HUES64 (cell line): ENCODE results near the gene TRIM69.

ENCODE experiments used
- H3K27ac ChIP-seq: 2 replicates; pipeline ENCODE4 v1.7.0; 2013; ENCODE audit warnings: low read depth, low read length, inconsistent platforms
- H3K27me3 ChIP-seq: 2 replicates; pipeline ENCODE4 v1.6.1; 2013; ENCODE audit warnings: mild to moderate bottlenecking, low read length; ENCODE audit not compliant: insufficient read depth
- H3K36me3 ChIP-seq: 2 replicates; pipeline ENCODE4 v1.6.1; 2013; ENCODE audit warnings: mild to moderate bottlenecking, low read length; ENCODE audit not compliant: insufficient read depth
- H3K4me1 ChIP-seq: 2 replicates; pipeline ENCODE4 v1.6.1; 2013; ENCODE audit warnings: mild to moderate bottlenecking, low read length, moderate library complexity; ENCODE audit not compliant: insufficient read depth
- H3K4me3 ChIP-seq: 2 replicates; pipeline ENCODE4 v1.5.1; 2013; ENCODE audit warnings: mild to moderate bottlenecking, low read length, moderate library complexity
- H3K9ac ChIP-seq: 2 replicates; pipeline ENCODE4 v1.6.1; 2013; ENCODE audit warnings: mild to moderate bottlenecking, low read depth, low read length
- H3K9me3 ChIP-seq: 2 replicates; pipeline ENCODE4 v1.6.1; 2013; ENCODE audit warnings: low read depth, low read length; ENCODE audit not compliant: insufficient read depth
- WGBS: fragments of 150-250, 120-280 bp; methylation state at CpG from one replicate; pipeline ENCODE4 v1.1.7; 2013; ENCODE audit warnings: missing lambda C conversion rate; 5-methylcytosine and 5-hydroxymethylcytosine counted together

The TRIM69 gene

DNA sequence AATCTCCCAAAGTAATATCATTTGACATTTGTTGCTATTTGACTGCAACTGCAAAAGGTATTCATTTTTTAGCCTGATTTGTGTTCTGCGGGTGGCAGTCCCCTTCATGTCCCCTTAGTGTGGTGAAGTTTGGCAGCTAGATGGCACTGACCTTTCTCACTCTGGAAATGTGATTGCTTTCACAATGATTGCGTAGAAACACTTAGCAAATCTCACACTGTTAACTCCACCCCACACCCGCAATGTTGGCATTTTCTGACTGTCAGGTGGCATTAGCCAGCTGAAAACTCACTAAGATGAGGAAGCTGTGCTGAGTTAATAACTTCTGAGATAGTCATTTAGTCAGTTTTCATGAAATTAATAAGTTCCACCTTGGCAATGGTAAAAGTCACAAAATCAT, 76.9 kb downstream of the TRIM69 start:
- H3K9ac ChIP-seq, result no peak overlapping the region
- no peaks in the 10 kb centered on the region for H3K36me3 ChIP-seq
- no peaks in the 10 kb centered on the region for H3K27me3 ChIP-seq
- no peak overlapping the region for H3K27ac ChIP-seq
- WGBS, result 99% methylated on average over 3 of the region's 3 CpGs
- no peaks in the 10 kb centered on the region for H3K4me1 ChIP-seq
- H3K9me3 ChIP-seq, result no peaks in the 10 kb centered on the region
- H3K4me3 ChIP-seq, result no peak overlapping the region
